ENCODE measurements around the gene DDX1.

DDX1 gene

DNA sequence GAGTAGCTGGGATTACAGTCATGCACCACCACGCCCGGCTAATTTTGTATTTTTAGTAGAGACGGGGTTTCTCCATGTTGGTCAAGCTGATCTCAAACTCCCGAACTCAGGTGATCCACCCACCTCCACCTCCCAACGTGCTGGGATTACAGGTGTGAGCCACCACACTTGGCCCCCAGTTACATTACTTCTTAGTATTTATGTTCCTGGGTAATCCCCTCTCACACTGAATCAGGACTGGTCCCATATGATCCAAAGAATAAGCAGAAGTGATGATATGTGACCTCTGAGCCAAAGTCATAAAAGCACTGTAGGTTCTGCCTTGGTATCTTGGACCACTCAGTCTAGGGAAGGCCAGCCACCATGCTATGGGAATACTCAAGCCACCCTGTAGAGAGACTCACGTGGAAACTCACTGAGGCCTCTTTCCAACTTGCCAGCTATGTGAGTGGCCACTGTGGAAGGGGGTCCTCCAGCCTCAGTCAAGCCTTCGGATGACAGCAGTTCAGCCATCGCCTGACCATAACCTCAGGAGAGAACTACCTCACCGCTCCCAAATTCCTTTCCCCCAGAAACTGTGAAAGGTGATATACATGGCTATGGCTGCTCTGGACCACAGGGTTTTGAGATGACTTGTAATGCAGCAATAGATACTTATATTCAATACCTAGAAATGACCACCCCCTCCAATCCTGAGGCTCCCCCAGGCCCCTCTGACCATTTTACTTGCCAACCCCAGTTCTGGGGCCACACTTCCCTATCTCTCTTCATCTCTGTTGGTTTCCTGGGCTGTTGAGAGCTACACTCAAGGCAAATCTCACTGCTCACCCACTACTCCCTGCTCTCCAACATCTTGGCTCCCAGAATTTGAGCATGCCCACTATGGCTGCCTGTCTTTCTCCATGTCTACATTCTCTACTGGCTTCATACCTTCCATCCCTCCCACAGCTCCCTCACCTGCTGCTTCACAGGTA is 80.5 kb downstream of the DDX1 start:
- no peak for DNase-seq (ENCODE audit: low read depth)
- TF ChIP-seq, protein P1, sequence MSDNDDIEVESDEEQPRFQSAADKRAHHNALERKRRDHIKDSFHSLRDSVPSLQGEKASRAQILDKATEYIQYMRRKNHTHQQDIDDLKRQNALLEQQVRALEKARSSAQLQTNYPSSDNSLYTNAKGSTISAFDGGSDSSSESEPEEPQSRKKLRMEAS (IDR thresholded peaks at IDR 0.05; ENCODE audit: low read depth, low read length) = no peak
- TF ChIP-seq POLR2A (IDR thresholded peaks at IDR 0.05; ENCODE audit: extremely low read depth, insufficient read length) = no peak
- H3K4me3 ChIP-seq (ENCODE audit: low read depth, low read length) = no peak overlapping the region

DNA sequence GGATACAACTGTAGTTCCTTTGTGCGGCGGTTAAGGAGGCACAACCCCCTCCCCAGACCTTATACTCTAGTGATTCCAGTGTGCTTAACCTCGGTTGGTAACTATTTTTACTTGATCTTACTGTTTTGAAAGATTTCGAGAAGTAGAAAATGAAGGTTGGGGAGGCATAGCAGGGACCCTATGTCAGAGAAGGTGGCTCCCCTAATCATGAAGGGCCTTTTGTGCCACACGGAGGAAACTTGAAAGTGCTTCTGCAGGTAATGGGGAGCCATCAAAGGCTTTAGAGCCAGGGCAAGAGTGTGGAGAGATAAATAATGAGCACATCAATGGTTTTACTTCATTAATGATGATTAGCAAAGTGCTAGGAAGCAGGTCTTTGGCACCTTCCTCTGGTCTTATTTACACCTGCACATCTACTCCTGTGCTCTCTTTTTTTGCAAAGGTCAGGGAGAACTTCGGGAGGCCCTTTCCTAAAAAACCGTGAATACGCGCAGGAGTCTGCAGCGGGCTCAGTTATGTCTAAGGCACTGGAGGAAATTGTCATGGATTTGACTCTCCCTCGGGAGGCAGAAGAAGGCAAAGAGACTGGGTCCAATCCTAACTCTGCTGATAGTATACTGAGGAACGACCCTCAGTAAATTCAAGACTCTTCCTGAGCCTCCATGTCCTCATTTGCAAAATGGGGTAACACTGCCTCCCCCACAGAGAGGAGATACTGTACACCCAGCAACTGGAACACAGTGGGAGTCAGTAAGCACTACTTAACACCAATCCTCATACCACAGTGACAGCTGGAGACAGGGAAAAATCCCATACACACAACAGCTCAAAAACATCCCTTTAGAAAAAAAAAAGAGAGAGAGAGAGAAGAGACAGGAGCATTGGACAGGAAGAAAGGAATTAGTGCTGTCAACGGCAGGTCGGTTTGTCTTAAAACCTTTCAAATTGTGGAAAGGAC is 81.6 kb downstream of the DDX1 start:
- TF ChIP-seq, protein P2, sequence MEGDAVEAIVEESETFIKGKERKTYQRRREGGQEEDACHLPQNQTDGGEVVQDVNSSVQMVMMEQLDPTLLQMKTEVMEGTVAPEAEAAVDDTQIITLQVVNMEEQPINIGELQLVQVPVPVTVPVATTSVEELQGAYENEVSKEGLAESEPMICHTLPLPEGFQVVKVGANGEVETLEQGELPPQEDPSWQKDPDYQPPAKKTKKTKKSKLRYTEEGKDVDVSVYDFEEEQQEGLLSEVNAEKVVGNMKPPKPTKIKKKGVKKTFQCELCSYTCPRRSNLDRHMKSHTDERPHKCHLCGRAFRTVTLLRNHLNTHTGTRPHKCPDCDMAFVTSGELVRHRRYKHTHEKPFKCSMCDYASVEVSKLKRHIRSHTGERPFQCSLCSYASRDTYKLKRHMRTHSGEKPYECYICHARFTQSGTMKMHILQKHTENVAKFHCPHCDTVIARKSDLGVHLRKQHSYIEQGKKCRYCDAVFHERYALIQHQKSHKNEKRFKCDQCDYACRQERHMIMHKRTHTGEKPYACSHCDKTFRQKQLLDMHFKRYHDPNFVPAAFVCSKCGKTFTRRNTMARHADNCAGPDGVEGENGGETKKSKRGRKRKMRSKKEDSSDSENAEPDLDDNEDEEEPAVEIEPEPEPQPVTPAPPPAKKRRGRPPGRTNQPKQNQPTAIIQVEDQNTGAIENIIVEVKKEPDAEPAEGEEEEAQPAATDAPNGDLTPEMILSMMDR (IDR thresholded peaks at IDR 0.05; ENCODE audit: low read depth, low read length) = no peak
- no peak for TF ChIP-seq POLR2A (IDR thresholded peaks at IDR 0.05; ENCODE audit: extremely low read depth, insufficient read length)
- no peak for TF ChIP-seq MYC (IDR thresholded peaks at IDR 0.05; ENCODE audit: low read depth, low read length)
- TF ChIP-seq, protein P1 (IDR thresholded peaks at IDR 0.05; ENCODE audit: low read depth, low read length) = no peak
- no peak overlapping the region for H3K4me3 ChIP-seq (ENCODE audit: low read depth, low read length)
- DNase-seq (ENCODE audit: low read depth) = no peak

DNA sequence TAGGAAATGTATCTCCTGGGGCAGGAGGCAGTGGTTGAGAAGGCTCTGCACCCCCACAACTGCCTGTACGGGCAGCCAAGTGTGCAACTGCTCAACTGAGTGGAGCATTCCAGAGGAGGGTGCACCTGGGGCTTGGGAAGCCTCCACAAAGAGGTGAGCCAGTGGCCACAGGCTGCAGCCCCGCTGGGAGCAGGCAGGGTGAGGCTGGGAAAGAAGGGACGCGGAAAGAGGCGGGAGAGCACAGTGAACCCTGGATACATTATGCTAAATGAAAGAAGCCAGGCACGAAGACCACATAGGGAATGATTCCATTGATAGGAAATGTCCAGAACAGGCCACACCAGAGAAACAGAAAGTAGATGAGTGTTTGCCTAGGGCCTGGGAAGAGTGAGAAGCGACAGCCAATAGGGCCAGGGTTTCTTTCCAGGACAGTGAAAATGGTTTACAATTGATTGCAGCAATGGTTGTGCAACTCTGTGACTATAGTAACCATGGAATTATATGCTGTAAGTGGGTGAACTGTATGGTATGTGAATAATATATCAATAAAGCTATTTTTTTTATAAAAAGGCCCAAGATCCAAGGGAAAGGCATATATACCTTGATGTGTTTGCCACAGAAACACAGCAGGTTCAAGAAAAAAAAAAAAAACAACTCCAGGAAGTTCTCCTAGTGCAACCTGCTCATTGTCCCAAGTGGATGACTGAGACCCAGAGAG is 82.4 kb downstream of the DDX1 start:
- TF ChIP-seq POLR2A (IDR thresholded peaks at IDR 0.05; ENCODE audit: extremely low read depth, insufficient read length) (no peak), MYC (IDR thresholded peaks at IDR 0.05; ENCODE audit: low read depth, low read length) (no peak)
- TF ChIP-seq, protein P1 (IDR thresholded peaks at IDR 0.05; ENCODE audit: low read depth, low read length) = no peak
- TF ChIP-seq, protein P2 (IDR thresholded peaks at IDR 0.05; ENCODE audit: low read depth, low read length) = no peak
- DNase-seq (ENCODE audit: low read depth) = peak; percentile 40
- H3K4me3 ChIP-seq (ENCODE audit: low read depth, low read length) = no peak overlapping the region

DNA sequence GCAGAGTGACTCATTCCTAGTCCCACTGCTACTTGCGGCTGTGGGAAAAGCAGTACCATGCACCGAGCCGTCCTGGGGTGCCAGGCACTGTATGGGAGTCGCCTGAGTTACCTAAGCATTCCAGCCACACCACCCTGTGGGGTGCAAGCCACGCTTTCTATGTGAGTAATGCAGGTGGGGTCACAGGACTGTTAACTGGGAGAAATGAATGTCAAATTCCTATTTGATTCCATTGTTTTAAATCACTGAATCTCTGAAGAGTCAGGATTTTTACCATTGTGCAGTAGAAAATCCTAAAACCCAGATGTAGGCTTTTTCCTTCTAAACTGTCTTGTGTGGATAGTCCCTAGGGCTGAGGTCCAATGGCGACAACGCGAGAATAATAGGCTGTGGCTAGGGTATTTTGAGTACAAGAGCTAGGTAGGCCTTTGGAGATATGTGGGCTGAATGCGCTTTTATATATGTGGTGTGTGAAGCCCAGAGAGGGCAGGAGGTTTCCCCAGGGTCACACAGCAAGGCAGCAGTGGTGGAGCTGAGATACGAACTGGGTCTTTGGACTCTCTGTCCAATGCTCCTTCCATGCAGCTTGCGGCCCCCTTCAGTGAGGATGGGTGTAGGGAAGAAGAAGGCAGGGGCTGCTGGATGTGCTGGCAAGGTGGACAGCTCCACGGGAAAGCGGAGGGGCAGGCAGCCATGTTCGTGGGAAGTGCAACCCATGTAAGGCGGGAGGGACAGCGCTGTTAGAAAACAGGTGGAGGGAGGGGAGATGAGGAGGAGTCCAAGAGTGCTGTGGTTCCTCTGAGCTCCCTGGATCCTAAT is 83.2 kb downstream of the DDX1 start:
- no peak for TF ChIP-seq MYC (IDR thresholded peaks at IDR 0.05; ENCODE audit: low read depth, low read length)
- TF ChIP-seq, protein P1 (IDR thresholded peaks at IDR 0.05; ENCODE audit: low read depth, low read length) = no peak
- TF ChIP-seq, protein P2 (IDR thresholded peaks at IDR 0.05; ENCODE audit: low read depth, low read length) = no peak
- H3K4me3 ChIP-seq (ENCODE audit: low read depth, low read length) = no peak overlapping the region
- DNase-seq (ENCODE audit: low read depth) = peak; percentile 32

DNA sequence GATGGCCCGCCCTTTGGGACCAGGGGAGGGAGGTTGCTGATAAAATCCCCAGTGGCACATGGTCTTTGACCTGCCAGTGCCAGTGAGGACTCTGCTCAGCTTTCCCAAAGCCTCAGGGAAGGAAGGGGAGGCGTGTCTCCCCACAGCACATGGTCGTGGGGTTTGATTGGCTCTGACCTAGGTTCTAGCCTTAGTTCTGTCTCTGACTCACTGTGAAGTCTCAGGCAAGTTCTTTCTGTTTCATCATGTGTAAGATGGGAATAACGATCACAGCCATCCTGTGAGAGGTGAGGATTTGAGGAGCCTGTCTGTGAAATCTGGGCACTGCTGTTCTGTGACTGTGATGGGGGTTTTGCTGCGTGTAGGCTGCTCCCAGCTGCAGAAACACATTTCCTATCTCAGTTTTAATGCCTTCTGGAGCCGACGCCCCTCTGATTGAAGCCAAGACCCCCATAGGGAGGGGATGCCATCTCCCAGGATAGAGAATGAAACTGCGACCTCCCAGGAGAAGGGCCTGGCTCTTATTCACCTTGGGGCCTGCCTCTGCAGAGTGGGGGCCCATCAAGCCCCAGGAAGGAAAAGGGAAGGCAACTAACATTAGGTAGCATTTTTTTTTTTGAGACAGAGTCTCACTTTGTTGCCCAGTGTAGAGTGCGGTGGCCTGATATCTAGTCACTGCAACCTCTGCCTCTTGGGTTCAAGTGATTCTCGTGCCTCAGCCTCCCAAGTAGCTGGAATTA is 84.0 kb downstream of the DDX1 start:
- H3K4me3 ChIP-seq (ENCODE audit: low read depth, low read length) = no peak overlapping the region
- TF ChIP-seq POLR2A (IDR thresholded peaks at IDR 0.05; ENCODE audit: extremely low read depth, insufficient read length) = no peak
- TF ChIP-seq, protein P2 (IDR thresholded peaks at IDR 0.05; ENCODE audit: low read depth, low read length) = no peak
- no peak for DNase-seq (ENCODE audit: low read depth)
